GM23248 (cell line): Measurements from ENCODE around the gene CRCP.

ENCODE experiments used
- EZH2 ChIP-seq: fragments of 200-600 bp; sonication (generic); IDR thresholded peaks from 2 replicates; pipeline ENCODE4 v1.6.1; 2018; ENCODE audit warnings: antibody characterized with exemption, mild to moderate bottlenecking; ENCODE audit not compliant: insufficient read depth, poor library complexity, severe bottlenecking
- EZH2phosphoT487 ChIP-seq: fragments of 200-600 bp; sonication (generic); IDR thresholded peaks from 2 replicates; pipeline ENCODE4 v1.6.1; 2018; ENCODE audit warnings: antibody characterized with exemption, moderate library complexity, mild to moderate bottlenecking, low read depth; ENCODE audit not compliant: insufficient read depth

DNA sequence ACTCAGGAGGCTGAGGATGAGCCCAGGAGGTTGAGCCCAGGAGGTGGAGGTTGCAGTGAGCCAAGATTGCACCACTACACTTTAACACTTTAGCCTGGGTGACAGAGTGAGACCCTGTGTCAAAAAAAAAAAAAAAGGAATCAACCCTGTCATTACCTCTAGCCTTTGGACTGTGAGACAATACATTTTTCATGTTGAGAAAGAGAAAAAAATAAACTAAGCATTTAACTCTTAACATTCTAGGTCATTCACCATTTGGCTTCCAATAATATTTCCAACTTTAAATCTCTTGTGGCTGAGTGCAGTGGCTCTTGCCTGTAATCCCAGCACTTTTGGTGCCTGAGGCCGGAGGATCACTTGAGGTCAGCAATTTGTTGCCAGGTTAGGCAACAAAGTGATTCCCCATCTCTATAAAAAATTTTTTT, 48.6 kb downstream of the CRCP start:
- TF ChIP-seq EZH2phosphoT487 (no peak), EZH2 (no peak)
